Measurements from ENCODE around the gene PPP2CA.

PPP2CA gene

DNA sequence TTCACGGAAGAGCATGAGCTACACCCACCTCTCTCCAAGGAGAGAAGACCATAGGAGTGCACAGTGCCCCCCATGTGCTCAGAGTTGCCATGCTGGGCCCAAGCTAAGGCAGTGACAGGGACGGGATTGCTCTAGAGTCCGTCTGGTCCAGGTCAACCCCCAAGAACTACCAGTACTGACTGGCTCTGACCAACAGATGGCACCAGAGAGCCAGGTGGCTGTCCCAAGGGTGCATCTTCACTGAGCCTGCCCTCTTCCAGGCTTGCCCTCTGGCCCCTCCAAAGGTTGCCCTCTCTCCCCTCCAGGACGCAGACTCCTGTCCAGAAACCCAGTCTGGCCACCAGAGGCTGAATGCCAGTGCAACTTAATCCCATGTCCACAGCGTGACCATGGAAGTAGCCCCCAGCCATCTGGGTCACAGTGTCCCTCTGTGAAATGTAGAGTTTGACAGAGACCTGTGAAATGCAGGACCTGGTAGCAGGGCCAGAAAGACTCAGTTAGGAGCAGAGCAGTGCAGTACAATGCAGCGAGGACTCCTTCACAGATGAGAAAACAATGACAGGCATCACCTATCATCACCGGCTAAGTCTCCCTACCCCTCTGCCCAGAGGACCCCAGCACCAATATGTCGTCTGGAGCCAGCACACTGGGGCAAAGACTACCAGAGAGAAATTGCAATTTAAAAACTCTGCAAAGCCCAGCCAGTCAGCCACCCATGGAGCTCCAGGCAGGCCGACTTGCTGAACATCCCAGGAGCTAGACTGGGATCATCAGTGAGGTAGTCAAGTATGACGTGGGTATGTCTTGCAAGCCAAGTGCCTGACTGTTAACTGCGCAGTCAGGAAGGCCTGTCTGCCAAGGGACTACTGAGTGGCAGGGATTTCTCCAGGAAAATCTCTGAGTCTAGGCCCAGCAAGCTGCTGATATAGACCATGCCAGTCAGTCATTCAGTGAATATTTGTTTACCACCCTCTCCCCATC lies 41.4 kb downstream of the PPP2CA start:
- no peak overlapping the region for H3K27ac ChIP-seq
- TF ChIP-seq ZFX (IDR thresholded peaks at IDR 0.05) = no peak
- TF ChIP-seq, protein P1, sequence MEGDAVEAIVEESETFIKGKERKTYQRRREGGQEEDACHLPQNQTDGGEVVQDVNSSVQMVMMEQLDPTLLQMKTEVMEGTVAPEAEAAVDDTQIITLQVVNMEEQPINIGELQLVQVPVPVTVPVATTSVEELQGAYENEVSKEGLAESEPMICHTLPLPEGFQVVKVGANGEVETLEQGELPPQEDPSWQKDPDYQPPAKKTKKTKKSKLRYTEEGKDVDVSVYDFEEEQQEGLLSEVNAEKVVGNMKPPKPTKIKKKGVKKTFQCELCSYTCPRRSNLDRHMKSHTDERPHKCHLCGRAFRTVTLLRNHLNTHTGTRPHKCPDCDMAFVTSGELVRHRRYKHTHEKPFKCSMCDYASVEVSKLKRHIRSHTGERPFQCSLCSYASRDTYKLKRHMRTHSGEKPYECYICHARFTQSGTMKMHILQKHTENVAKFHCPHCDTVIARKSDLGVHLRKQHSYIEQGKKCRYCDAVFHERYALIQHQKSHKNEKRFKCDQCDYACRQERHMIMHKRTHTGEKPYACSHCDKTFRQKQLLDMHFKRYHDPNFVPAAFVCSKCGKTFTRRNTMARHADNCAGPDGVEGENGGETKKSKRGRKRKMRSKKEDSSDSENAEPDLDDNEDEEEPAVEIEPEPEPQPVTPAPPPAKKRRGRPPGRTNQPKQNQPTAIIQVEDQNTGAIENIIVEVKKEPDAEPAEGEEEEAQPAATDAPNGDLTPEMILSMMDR (conservative IDR thresholded peaks at IDR 0.05) = peak; percentile 96

DNA sequence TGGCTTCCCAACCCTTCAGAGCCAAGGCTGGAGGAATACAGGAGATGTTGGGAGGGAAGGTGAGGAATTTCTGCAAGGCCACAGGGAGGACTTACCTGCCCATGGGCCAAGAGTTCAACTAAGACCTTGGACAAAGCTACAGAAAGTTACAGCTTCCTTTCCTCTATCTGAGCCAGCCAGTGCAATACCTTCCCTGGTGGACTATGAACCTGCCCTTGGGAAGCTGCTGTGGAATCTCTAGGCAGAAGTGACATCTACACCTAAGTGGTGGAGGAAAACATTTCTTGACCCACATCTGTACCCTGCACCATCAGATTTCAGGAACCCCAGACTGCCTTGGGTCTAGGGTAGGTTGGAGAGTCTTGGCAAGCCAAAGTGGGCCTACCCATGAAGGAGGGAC lies 42.4 kb downstream of the PPP2CA start:
- no peak for TF ChIP-seq ZFX (IDR thresholded peaks at IDR 0.05)
- TF ChIP-seq, protein P1 (conservative IDR thresholded peaks at IDR 0.05) = no peak
- no peak overlapping the region for H3K27ac ChIP-seq

DNA sequence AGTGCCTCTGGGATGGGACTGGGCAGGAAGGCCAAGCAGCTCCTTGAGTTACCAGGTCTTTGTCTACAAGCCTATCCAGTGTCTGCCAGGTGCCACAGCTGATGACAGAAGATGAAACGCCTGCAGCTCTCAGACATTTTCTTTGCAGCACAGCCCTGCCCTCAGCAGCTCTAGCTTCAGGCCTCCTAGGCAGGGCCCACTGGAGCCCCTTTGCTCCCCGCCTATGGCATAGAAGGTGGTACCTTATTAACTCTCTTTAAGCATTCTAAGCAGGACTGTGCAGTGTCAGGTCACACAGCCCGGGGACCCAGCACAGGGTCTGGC lies 47.8 kb downstream of the PPP2CA start:
- TF ChIP-seq ZFX (IDR thresholded peaks at IDR 0.05) = no peak
- TF ChIP-seq, protein P1 (conservative IDR thresholded peaks at IDR 0.05) = no peak
- H3K27ac ChIP-seq = peak overlapping the region; percentile 97

DNA sequence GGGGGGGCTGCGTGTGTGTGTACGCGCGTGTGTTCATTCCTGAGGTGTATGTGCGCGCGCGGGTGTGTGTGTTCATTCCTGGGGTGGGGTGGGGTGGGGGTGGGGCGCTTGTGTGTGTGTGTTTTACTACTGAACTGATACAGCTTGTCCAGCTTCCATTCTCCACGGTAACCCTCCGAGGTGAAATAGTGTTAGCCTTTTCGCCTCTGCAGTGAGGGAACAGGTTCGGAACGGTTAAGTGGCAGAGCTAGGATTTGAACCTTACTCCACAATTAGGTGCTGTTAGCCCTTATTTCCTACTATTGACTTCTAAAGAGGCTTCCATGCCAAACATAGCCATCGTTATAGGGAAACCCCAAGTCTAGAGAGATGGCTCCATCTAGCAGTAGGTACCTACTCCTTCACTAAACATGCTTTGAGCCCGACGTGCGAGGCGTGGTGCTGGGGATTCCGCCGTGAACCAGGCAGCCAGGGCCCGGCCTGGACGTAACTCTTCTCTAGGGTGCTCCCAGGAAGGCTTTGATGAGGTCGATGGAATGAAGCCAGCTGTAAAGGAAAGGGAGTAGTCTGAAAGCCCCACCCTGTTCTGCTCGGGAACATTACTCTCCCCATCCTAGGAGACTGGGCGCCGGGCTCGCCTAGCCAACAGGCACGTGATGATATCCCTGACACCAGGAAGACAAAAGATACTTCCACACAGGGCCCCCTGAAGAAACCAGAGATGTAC lies 48.3 kb downstream of the PPP2CA start:
- peak overlapping the region; percentile 97 for H3K27ac ChIP-seq
- TF ChIP-seq ZFX (IDR thresholded peaks at IDR 0.05) = no peak
- TF ChIP-seq, protein P1 (conservative IDR thresholded peaks at IDR 0.05) = no peak

DNA sequence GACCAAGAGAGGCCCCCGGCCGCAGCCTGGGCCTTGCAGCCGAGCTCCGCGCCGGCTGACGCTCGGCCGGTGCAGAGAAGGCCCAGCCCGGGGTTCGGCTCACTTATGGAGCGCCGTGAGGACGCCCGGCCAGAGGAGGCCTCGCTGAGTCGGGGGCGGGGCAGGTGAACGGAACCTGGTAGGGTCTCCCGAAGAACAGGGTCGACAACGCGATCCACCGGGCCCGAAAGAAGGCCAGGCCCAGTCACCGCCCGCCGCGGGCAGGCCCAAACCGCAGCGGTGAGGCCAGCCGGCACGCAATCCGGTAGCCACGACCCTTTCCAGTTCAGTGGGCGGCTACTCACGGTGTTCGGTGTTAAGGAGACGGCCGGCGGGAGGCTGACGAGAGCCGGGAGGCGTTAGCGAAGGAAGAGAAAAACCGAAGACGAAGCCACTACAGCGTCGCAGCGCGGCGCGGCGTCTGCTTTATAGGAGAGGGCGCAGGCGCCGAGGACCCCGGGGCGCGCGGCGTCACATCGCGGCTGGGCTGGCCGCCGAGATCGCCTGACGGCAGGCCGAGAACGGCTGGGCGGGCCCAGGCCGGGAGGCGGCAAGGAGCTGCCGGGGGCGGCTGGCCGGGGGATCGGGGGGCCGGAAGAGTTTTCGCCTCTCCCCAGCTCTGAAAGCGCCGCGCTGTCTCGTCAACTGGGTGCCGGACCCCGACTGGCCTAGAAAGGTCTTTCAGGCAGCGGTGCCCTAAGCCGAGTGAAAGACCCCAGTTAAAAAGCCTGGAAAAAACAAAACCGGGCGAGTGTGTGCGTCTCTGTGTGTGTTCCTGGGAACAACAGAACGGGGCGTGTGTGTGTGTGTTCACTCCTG lies 49.1 kb downstream of the PPP2CA start, which contains the start of gene SKP1:
TSS of gene SKP1 (minus strand) at position 440 of the 858 bp plus-strand sequence. CDS start 2,928 bp downstream, outside the sequence.
- TF ChIP-seq, protein P1 (conservative IDR thresholded peaks at IDR 0.05) = no peak
- peak; percentile 100 for TF ChIP-seq ZFX (IDR thresholded peaks at IDR 0.05)
- peak within 1 kb of the TSS; percentile 97 for H3K27ac ChIP-seq

DNA sequence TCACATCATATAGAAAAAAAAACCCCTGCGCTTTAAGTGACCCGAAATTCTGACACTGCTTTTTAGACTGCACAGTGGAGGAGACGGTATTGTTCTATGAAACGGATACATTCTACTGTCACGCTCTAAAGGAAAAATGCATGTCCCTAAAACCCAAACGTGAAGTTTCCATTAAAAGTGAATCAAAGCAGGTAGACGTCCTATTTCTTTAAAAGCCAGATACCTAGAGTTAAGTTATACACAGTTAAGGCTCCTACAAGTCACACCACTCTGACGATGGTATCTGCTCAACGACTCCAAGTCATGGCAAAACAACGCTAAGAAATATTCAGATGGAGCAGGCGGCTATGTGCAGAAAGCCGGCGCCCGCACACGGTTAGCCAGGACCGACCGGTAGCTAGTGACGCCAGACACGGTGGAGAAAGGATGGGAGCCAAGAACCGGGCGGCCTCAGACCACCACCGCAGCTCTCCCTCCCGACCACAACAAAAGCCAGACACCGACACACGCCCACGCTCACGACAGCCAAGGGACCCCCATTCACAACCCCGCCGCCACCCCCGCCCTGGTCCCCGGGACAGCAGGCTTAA lies 49.9 kb downstream of the PPP2CA start:
- no peak for TF ChIP-seq ZFX (IDR thresholded peaks at IDR 0.05)
- TF ChIP-seq, protein P1 (conservative IDR thresholded peaks at IDR 0.05) = no peak
- H3K27ac ChIP-seq = peak overlapping the region; percentile 97
